CD14-positive monocyte (primary cell): ENCODE measurements around the gene TTLL8. TPM values are rescaled to one million over a fixed set of nuclear protein-coding genes. Genes with fewer than 3 reads are reported as not detected.
A peak's percentile ranks its signal among the peaks of the same experiment; 100 is the strongest.

Experiments
- DNase-seq, 3 donors: peaks; one replicate each; pipeline ENCODE4 v3.0.0-alpha.2; 2011 to 2022
- H2AFZ ChIP-seq: 2 replicates; pipeline ENCODE4 v1.6.0; 2012; ENCODE audit warnings: mild to moderate bottlenecking, low read depth, low read length, inconsistent platforms; ENCODE audit not compliant: insufficient read depth, poor library complexity, severe bottlenecking
- H3K27ac ChIP-seq, 2 donors: 1 replicate in 1 of 2; 2 replicates in 1 of 2; pipeline ENCODE4 v1.5.1; 2012 to 2013; ENCODE audit warnings: low read length in 2 of 2, control low read depth in 1 of 2, inconsistent platforms in 1 of 2, low read depth in 1 of 2, mild to moderate bottlenecking in 1 of 2
- H3K27me3 ChIP-seq, 2 donors: one replicate each; pipeline versions ENCODE4 v1.6.0 to v1.6.1; 2011 to 2013; ENCODE audit warnings: low read length in 2 of 2; ENCODE audit not compliant: control insufficient read depth in 2 of 2, insufficient read depth in 2 of 2
- H3K36me3 ChIP-seq, 2 donors: replicated peaks in 1 of 2; 1 replicate in 1 of 2; 2 replicates in 1 of 2; pipeline versions ENCODE4 v1.5.1 to v1.6.1; 2012 to 2013; ENCODE audit warnings: low read length in 2 of 2, control low read depth in 1 of 2, inconsistent platforms in 1 of 2, mild to moderate bottlenecking in 1 of 2; ENCODE audit not compliant: insufficient read depth in 2 of 2, control insufficient read depth in 1 of 2
- H3K4me1 ChIP-seq, 2 donors: 1 replicate in 1 of 2; 2 replicates in 1 of 2; pipeline versions ENCODE4 v1.5.1 to v1.6.1; 2012 to 2013; ENCODE audit warnings: low read length in 2 of 2, control low read depth in 1 of 2, inconsistent platforms in 1 of 2, mild to moderate bottlenecking in 1 of 2, moderate library complexity in 1 of 2; ENCODE audit not compliant: insufficient read depth in 2 of 2, control insufficient read depth in 1 of 2
- H3K4me2 ChIP-seq: replicated peaks from 2 replicates; pipeline ENCODE3; 2012; ENCODE audit warnings: low read length, moderate library complexity, mild to moderate bottlenecking; ENCODE audit not compliant: poor library complexity, severe bottlenecking; ENCODE audit errors: extremely low read depth
- H3K4me3 ChIP-seq, 3 experiments: fragments of 200-600 bp in 1 of 3; sonication (generic) in 1 of 3; replicated peaks in 1 of 3; 1 replicate in 2 of 3; 2 replicates in 1 of 3; pipeline ENCODE4 v1.5.1; 2011 to 2013; ENCODE audit warnings: low read length in 3 of 3, mild to moderate bottlenecking in 3 of 3, control low read depth in 2 of 3, low read depth in 2 of 3, inconsistent platforms in 1 of 3, moderate library complexity in 1 of 3
- H3K79me2 ChIP-seq: 2 replicates; pipeline ENCODE4 v1.6.0; 2012; ENCODE audit warnings: mild to moderate bottlenecking, control low read depth, inconsistent platforms, low read length, moderate library complexity; ENCODE audit not compliant: insufficient read depth
- H3K9ac ChIP-seq: 2 replicates; pipeline ENCODE4 v1.6.0; 2017; ENCODE audit warnings: low read length, mild to moderate bottlenecking; ENCODE audit not compliant: insufficient read depth, poor library complexity, severe bottlenecking
- H3K9me3 ChIP-seq, 2 donors: replicated peaks in 1 of 2; 1 replicate in 1 of 2; 2 replicates in 1 of 2; pipeline versions ENCODE4 v1.5.1 to v1.6.1; 2012 to 2013; ENCODE audit warnings: low read length in 2 of 2, control low read depth in 1 of 2; ENCODE audit not compliant: control insufficient read depth in 1 of 2, insufficient read depth in 1 of 2
- H4K20me1 ChIP-seq: 2 replicates; pipeline ENCODE4 v1.6.0; 2012; ENCODE audit warnings: mild to moderate bottlenecking, low read length, control low read depth, moderate library complexity; ENCODE audit not compliant: insufficient read depth
- H3K27ac Mint-ChIP-seq, 7 donors: one replicate each; pipeline ENCODE4 v1.8.0; 2020; ENCODE audit warnings: mild to moderate bottlenecking in 7 of 7, mixed read lengths in 7 of 7, moderate library complexity in 6 of 7, inconsistent platforms in 2 of 7
- H3K27me3 Mint-ChIP-seq, 3 donors: one replicate each; pipeline ENCODE4 v1.8.0; 2021 to 2022; ENCODE audit warnings: low read depth in 3 of 3, mild to moderate bottlenecking in 3 of 3, mixed read lengths in 3 of 3, moderate library complexity in 3 of 3, inconsistent platforms in 1 of 3
- H3K36me3 Mint-ChIP-seq, 2 donors: one replicate each; pipeline ENCODE4 v1.8.0; 2020; ENCODE audit warnings: mixed read lengths in 2 of 2, inconsistent platforms in 1 of 2, mild to moderate bottlenecking in 1 of 2
- H3K4me1 Mint-ChIP-seq: one replicate; pipeline ENCODE4 v1.8.0; 2020; ENCODE audit warnings: mild to moderate bottlenecking, mixed read lengths
- H3K4me3 Mint-ChIP-seq, 2 donors: one replicate each; pipeline ENCODE4 v1.8.0; 2020; ENCODE audit warnings: mild to moderate bottlenecking in 2 of 2, mixed read lengths in 2 of 2, moderate library complexity in 1 of 2
- H3K9me3 Mint-ChIP-seq, 7 donors: one replicate each; pipeline ENCODE4 v1.8.0; 2020 to 2022; ENCODE audit warnings: mixed read lengths in 7 of 7, mild to moderate bottlenecking in 6 of 7, moderate library complexity in 6 of 7, inconsistent platforms in 2 of 7
- CTCF ChIP-seq: fragments of 200-600 bp; IDR thresholded peaks from one replicate; pipeline ENCODE4 v1.8.0; 2022; ENCODE audit warnings: antibody characterized with exemption, mild to moderate bottlenecking
- WGBS: methylation state at CpG from one replicate; pipeline ENCODE4 v1.1.5; 2013; ENCODE audit warnings: missing lambda C conversion rate; ENCODE audit not compliant: insufficient coverage; 5-methylcytosine and 5-hydroxymethylcytosine counted together
- intact Hi-C, 2 donors: fragments of 100-400 bp; cut with micrococcal nuclease; formaldehyde crosslinking; loops; one replicate each; pipeline versions ENCODE4 v1.15.0 to v1.15.1; 2023
- polyA plus RNA-seq, 3 donors: library from polyadenylated mRNA; depleted of rRNA in 1 of 3; unstranded in 2 of 3; stranded (reverse) in 1 of 3; fragments of 300-500 nt in 2 of 3; fragments of >200 nt in 1 of 3; fragmentation: Illumina TruSeq in 2 of 3; gene quantifications; 1 replicate in 2 of 3; 2 replicates in 1 of 3; pipeline ENCODE4 v1.2.3, GENCODE V29; 2012 to 2021

TTLL8 gene
- polyA plus RNA-seq, 3 donors = not detected

GRCh38 chr22:49995041-49995360, 63.1 kb downstream of the TTLL8 start:
- H3K4me1 ChIP-seq = peaks cover 5 to 8% of the 10 kb centered on the region in 2 donors
- H3K36me3 ChIP-seq = no peaks in the 10 kb centered on the region
- H2AFZ ChIP-seq = no peak overlapping the region
- 77% methylated on average over 3 of the region's 3 CpGs for WGBS
- Mint-ChIP-seq H3K27ac (peak overlapping the region in 1 of 7 donors; percentile 41), H3K9me3 (peaks cover 9 to 19% (median 17%) of the 10 kb centered on the region in 7 donors), H3K4me1 (peaks cover 11% of the 10 kb centered on the region), H3K4me3 (no peak overlapping the region), H3K27me3 (peaks cover 7 to 14% (median 8%) of the 10 kb centered on the region in 3 donors), H3K36me3 (peaks cover 0 to 4% of the 10 kb centered on the region in 2 donors)
- no peak overlapping the region for H3K9ac ChIP-seq
- no peaks in the 10 kb centered on the region for H4K20me1 ChIP-seq
- TF ChIP-seq CTCF = no peak
- H3K79me2 ChIP-seq = no peaks in the 10 kb centered on the region
- H3K4me3 ChIP-seq = no peak overlapping the region
- H3K27ac ChIP-seq = no peak overlapping the region
- intact Hi-C loops = no loop called here
- H3K27me3 ChIP-seq = peaks cover 0 to 9% of the 10 kb centered on the region in 2 donors
- H3K4me2 ChIP-seq = no peak overlapping the region
- no peak for DNase-seq
- H3K9me3 ChIP-seq = peaks cover 8 to 13% of the 10 kb centered on the region in 2 donors

GRCh38 chr22:49994361-49995040, 63.6 kb downstream of the TTLL8 start:
- no peak overlapping the region for H3K9ac ChIP-seq
- no peak overlapping the region for H3K4me3 ChIP-seq
- H3K27me3 ChIP-seq = peaks cover 0 to 5% of the 10 kb centered on the region in 2 donors
- H3K79me2 ChIP-seq = no peaks in the 10 kb centered on the region
- WGBS = 96% methylated on average over 19 of the region's 21 CpGs
- H3K36me3 ChIP-seq = no peaks in the 10 kb centered on the region
- Mint-ChIP-seq H3K4me3 (no peak overlapping the region), H3K27me3 (peaks cover 7 to 10% (median 8%) of the 10 kb centered on the region in 3 donors), H3K9me3 (peaks cover 11 to 24% (median 22%) of the 10 kb centered on the region in 7 donors), H3K4me1 (peaks cover 11% of the 10 kb centered on the region), H3K36me3 (peaks cover 0 to 5% of the 10 kb centered on the region in 2 donors), H3K27ac (no peak overlapping the region)
- peaks cover 5% of the 10 kb centered on the region in 2 donors for H3K4me1 ChIP-seq
- DNase-seq = no peak
- H3K9me3 ChIP-seq = peaks cover 8 to 15% of the 10 kb centered on the region in 2 donors
- no peak overlapping the region for H3K27ac ChIP-seq
- no peaks in the 10 kb centered on the region for H4K20me1 ChIP-seq
- H2AFZ ChIP-seq = no peak overlapping the region
- H3K4me2 ChIP-seq = no peak overlapping the region
- no peak for TF ChIP-seq CTCF
- intact Hi-C loops = no loop called here
